Breast epithelium (tissue), 3 donors: Measurements from ENCODE around the gene UGP2.

Experiments used
- POLR2A ChIP-seq: fragments of 450-650 bp; IDR thresholded peaks from one replicate; pipeline ENCODE4 v1.6.1; 2016; ENCODE audit warnings: antibody characterized with exemption, mild to moderate bottlenecking, moderate library complexity
- POLR2AphosphoS5 ChIP-seq, 3 donors: sonication (generic); formaldehyde crosslinking; IDR thresholded peaks; one replicate each; pipeline ENCODE4 v1.6.1; 2017; ENCODE audit warnings: antibody characterized with exemption in 3 of 3
- TF ChIP-seq, protein P1 (sequence below), 3 donors: fragments of 450-650 bp; IDR thresholded peaks; one replicate each; pipeline ENCODE4 v1.5.1; 2016 to 2017; ENCODE audit warnings: antibody characterized with exemption in 3 of 3, mild to moderate bottlenecking in 3 of 3, moderate library complexity in 3 of 3

DNA sequence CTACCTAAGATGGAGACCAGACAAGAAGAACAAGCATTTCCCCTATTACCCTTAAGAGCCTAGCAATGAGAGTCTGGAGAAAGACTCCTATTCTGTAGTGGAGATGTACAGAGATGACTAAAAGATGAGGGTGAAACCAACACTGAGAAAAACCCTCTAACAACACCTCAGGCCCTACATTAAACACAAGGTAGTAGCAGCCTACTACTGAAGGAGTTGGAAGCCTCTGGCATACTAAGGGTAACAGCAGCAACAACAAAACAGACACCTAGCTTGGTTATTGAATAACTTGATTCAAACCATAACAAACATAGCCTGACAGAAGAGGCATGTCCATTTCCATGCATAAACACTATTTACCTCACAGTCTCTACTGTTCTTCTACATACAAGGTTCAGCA lies 60.5 kb downstream of the UGP2 start:
- TF ChIP-seq, protein P1, sequence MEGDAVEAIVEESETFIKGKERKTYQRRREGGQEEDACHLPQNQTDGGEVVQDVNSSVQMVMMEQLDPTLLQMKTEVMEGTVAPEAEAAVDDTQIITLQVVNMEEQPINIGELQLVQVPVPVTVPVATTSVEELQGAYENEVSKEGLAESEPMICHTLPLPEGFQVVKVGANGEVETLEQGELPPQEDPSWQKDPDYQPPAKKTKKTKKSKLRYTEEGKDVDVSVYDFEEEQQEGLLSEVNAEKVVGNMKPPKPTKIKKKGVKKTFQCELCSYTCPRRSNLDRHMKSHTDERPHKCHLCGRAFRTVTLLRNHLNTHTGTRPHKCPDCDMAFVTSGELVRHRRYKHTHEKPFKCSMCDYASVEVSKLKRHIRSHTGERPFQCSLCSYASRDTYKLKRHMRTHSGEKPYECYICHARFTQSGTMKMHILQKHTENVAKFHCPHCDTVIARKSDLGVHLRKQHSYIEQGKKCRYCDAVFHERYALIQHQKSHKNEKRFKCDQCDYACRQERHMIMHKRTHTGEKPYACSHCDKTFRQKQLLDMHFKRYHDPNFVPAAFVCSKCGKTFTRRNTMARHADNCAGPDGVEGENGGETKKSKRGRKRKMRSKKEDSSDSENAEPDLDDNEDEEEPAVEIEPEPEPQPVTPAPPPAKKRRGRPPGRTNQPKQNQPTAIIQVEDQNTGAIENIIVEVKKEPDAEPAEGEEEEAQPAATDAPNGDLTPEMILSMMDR (IDR thresholded peaks at IDR 0.05) = no peak
- TF ChIP-seq POLR2A (no peak), POLR2AphosphoS5 (IDR thresholded peaks at IDR 0.05) (no peak)
